HG03135 (cell line): ENCODE results near the gene GOLGA6L6.
"Not testable (repeated sequence)": the region's sequence is repeated elsewhere in the genome, so short reads cannot be mapped to it uniquely, and the experiment has no call there.

Experiments used
- ATAC-seq: cut with Tn5 transposase; IDR thresholded peaks from one replicate; pipeline ENCODE4 v1.9.1; 2021; ENCODE audit warnings: mild to moderate bottlenecking, moderate library complexity; ENCODE audit not compliant: unreplicated experiment

The GOLGA6L6 gene

GRCh38 chr15:20541700-20542099 lies at the start of gene GOLGA6L6:
Gene GOLGA6L6 (minus strand): TSS chr15:20541800. CDS start chr15:20541709, 91 bp downstream.
- ATAC-seq = not testable (repeated sequence)

GRCh38 chr15:20590069-20590468 lies 48.5 kb upstream of the GOLGA6L6 start:
- not testable (repeated sequence) for ATAC-seq

- not testable (repeated sequence) for ATAC-seq
Measured at GRCh38 chr15:20586821-20587220, 45.2 kb upstream of the GOLGA6L6 start.

- not testable (repeated sequence) for ATAC-seq
Measured at GRCh38 chr15:20582726-20583115, 41.1 kb upstream of the GOLGA6L6 start.

GRCh38 chr15:20582109-20582725 lies 40.6 kb upstream of the GOLGA6L6 start:
- ATAC-seq = not testable (repeated sequence)

- ATAC-seq = not testable (repeated sequence)
Measured at GRCh38 chr15:20581261-20582108, 39.9 kb upstream of the GOLGA6L6 start.

GRCh38 chr15:20579662-20580061 lies 38.1 kb upstream of the GOLGA6L6 start:
- not testable (repeated sequence) for ATAC-seq

- not testable (repeated sequence) for ATAC-seq
Measured at GRCh38 chr15:20551289-20551688, 9.7 kb upstream of the GOLGA6L6 start.

GRCh38 chr15:20505926-20506658 lies 35.5 kb downstream of the GOLGA6L6 start:
- ATAC-seq = not testable (repeated sequence)

GRCh38 chr15:20502839-20503238 lies 38.8 kb downstream of the GOLGA6L6 start:
- ATAC-seq = not testable (repeated sequence)

GRCh38 chr15:20501512-20502222 lies 39.9 kb downstream of the GOLGA6L6 start:
- not testable (repeated sequence) for ATAC-seq

GRCh38 chr15:20497781-20498180 lies 43.8 kb downstream of the GOLGA6L6 start:
- not testable (repeated sequence) for ATAC-seq

- not testable (repeated sequence) for ATAC-seq
Measured at GRCh38 chr15:20493035-20493434, 48.6 kb downstream of the GOLGA6L6 start.

GRCh38 chr15:20492598-20492997 lies 49.0 kb downstream of the GOLGA6L6 start:
- not testable (repeated sequence) for ATAC-seq

GRCh38 chr15:20489320-20489719 lies 52.3 kb downstream of the GOLGA6L6 start:
- not testable (repeated sequence) for ATAC-seq
